Sigmoid colon (tissue), 7 donors: ENCODE data around the gene CDH15. TPM values are rescaled to one million over a fixed set of nuclear protein-coding genes. Genes with fewer than 3 reads are reported as not detected.
"Not testable (repeated sequence)": the region's sequence is repeated elsewhere in the genome, so short reads cannot be mapped to it uniquely, and the experiment has no call there.

Source experiments
- DNase-seq: peaks from one replicate; pipeline ENCODE4 v3.0.0-alpha.2; 2019
- H3K27ac ChIP-seq, 4 donors: fragments of 200-600 bp; sonication (generic); one replicate each; pipeline ENCODE4 v1.5.1; 2016 to 2019; ENCODE audit warnings: mild to moderate bottlenecking in 1 of 4
- H3K27me3 ChIP-seq, 3 donors: fragments of 200-600 bp; sonication (generic); one replicate each; pipeline ENCODE4 v1.5.1; 2019; ENCODE audit warnings: mild to moderate bottlenecking in 1 of 3
- H3K36me3 ChIP-seq, 4 donors: fragments of 200-600 bp; sonication (generic); one replicate each; pipeline ENCODE4 v1.5.1; 2016 to 2019
- H3K4me1 ChIP-seq, 4 donors: fragments of 200-600 bp; sonication (generic); one replicate each; pipeline ENCODE4 v1.5.1; 2017 to 2019
- H3K4me3 ChIP-seq, 4 donors: fragments of 200-600 bp; sonication (generic); one replicate each; pipeline ENCODE4 v1.5.1; 2017 to 2019; ENCODE audit warnings: mild to moderate bottlenecking in 2 of 4, moderate library complexity in 1 of 4
- H3K9me3 ChIP-seq, 4 donors: fragments of 200-600 bp in 3 of 4; sonication (generic) in 3 of 4; one replicate each; pipeline versions ENCODE4 v1.5.1 to v1.6.1; 2013 to 2019
- EP300 ChIP-seq, 4 donors: sonication (generic); formaldehyde crosslinking; IDR thresholded peaks; one replicate each; pipeline ENCODE4 v1.6.1; 2017; ENCODE audit warnings: antibody characterized with exemption in 4 of 4
- POLR2A ChIP-seq, 2 donors: fragments of 450-650 bp; IDR thresholded peaks; one replicate each; pipeline ENCODE4 v1.6.1; 2016; ENCODE audit warnings: antibody characterized with exemption in 2 of 2, mild to moderate bottlenecking in 2 of 2, moderate library complexity in 2 of 2
- POLR2AphosphoS5 ChIP-seq, 4 donors: sonication (generic); formaldehyde crosslinking; IDR thresholded peaks; one replicate each; pipeline ENCODE4 v1.6.1; 2017; ENCODE audit warnings: antibody characterized with exemption in 4 of 4
- WGBS, 2 donors: extraction: QIAGEN DNeasy Blood & Tissue Kit; methylation state at CpG; one replicate each; pipeline ENCODE4 v1.1.7; 2013; 5-methylcytosine and 5-hydroxymethylcytosine counted together
- intact Hi-C: fragments of 100-400 bp; cut with DNase I; formaldehyde crosslinking; loops from one replicate; pipeline ENCODE4 v1.15.1; 2023
- polyA plus RNA-seq, 3 donors: library from polyadenylated mRNA; stranded (reverse); fragments of 200-250 nt; gene quantifications; one replicate each; pipeline ENCODE4 v1.2.3, GENCODE V29; 2013
- total RNA-seq, 4 donors: library from RNA; depleted of rRNA; stranded (reverse); fragments of >200 nt; gene quantifications; one replicate each; pipeline ENCODE4 v1.1.0, GENCODE V29; 2016
- TF ChIP-seq, protein P1 (sequence below), 4 experiments: fragments of 450-650 bp in 3 of 4; fragments of 200-600 bp in 1 of 4; IDR thresholded peaks; one replicate each; pipeline ENCODE4 v1.5.1; 2016 to 2019; ENCODE audit warnings: antibody characterized with exemption in 4 of 4, mild to moderate bottlenecking in 3 of 4, moderate library complexity in 2 of 4
- donor health status: healthy with polysubstance abuse.
- donor health status: Bipolar disorder and iron deficiency.
- donor health status: healthy.

Gene CDH15
- total and polyA plus RNA-seq, 7 donors: 0.01 TPM; not detected in 6

DNA sequence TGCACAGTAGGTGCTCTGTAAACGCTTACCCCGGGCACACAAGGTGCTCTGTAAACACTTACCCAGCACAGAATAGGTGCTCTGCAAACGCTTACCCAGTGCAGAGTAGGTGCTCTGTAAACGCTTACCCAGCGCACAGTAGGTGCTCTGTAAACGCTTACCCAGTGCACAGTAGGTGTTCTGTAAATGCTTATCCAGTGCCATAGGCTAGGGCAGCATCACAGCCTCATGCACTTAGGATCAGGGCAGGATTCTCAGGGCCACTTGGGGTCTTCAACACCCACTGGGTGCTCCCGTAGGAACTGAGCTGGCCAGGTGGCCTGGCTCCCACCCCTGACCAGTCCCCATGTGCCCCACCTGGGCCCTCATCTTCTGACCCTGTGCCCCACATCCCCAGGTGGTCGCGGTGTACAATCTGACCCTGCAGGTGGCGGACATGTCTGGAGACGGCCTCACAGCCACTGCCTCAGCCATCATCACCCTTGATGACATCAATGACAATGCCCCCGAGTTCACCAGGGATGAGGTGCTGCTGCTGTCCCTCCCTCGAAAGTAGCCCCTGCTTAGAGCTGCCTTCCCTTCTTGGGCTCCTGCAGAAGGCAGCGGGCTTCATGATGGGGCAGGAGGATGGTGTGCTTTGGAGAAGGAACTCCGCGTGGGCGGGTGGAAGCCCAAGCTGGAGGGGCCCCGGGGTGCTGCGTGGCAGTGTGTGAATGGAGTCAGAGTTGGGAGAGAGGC is 15.7 kb downstream of the CDH15 start:
- Histone ChIP-seq H3K27me3 (peaks cover 7 to 39% (median 17%) of the 10 kb centered on the region in 3 donors), H3K9me3 (no peaks in the 10 kb centered on the region), H3K4me3 (no peak overlapping the region), H3K36me3 (no peaks in the 10 kb centered on the region), H3K27ac (no peak overlapping the region), H3K4me1 (peaks cover 0 to 10% (median 9%) of the 10 kb centered on the region in 4 donors)
- no peak for DNase-seq
- intact Hi-C loops: no loop called here
- TF ChIP-seq EP300 (IDR thresholded peaks at IDR 0.05): no peak
- WGBS, 2 donors: 46 to 61% methylated on average over 19 of the region's 19 CpGs

DNA sequence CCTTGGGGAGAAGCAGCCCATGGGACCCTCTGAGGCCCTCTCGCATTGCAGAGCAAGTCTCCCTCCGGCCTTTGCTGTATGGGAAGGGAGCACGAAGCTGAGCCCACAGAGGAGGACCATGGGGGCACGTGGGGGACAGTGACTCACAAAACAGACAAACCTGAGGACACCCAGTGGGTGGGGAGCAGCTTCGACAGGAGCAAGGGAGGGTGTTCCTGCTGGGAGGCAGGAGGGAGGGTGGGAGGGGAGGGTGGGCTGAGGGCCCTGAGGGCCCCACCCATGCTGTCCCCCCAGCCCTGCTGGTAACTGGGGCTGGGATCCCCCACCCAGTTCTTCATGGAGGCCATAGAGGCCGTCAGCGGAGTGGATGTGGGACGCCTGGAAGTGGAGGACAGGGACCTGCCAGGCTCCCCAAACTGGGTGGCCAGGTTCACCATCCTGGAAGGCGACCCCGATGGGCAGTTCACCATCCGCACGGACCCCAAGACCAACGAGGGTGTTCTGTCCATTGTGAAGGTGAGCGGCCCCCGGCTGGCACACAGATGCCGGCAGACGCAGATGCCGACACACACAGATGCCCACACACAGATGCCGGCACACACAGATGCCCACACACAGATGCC is 16.3 kb downstream of the CDH15 start:
- DNase-seq: no peak
- Histone ChIP-seq H3K27ac (no peak overlapping the region), H3K4me3 (no peak overlapping the region), H3K4me1 (peaks cover 0 to 14% (median 13%) of the 10 kb centered on the region in 4 donors), H3K36me3 (no peaks in the 10 kb centered on the region), H3K9me3 (no peaks in the 10 kb centered on the region), H3K27me3 (peaks cover 7 to 34% (median 17%) of the 10 kb centered on the region in 3 donors)
- intact Hi-C loops: no loop called here
- WGBS, 2 donors: 64 to 70% methylated on average over 19 of the region's 19 CpGs
- TF ChIP-seq POLR2A (IDR thresholded peaks at IDR 0.05) (no peak), EP300 (IDR thresholded peaks at IDR 0.05) (no peak), POLR2AphosphoS5 (IDR thresholded peaks at IDR 0.05) (no peak)
- TF ChIP-seq, protein P1, sequence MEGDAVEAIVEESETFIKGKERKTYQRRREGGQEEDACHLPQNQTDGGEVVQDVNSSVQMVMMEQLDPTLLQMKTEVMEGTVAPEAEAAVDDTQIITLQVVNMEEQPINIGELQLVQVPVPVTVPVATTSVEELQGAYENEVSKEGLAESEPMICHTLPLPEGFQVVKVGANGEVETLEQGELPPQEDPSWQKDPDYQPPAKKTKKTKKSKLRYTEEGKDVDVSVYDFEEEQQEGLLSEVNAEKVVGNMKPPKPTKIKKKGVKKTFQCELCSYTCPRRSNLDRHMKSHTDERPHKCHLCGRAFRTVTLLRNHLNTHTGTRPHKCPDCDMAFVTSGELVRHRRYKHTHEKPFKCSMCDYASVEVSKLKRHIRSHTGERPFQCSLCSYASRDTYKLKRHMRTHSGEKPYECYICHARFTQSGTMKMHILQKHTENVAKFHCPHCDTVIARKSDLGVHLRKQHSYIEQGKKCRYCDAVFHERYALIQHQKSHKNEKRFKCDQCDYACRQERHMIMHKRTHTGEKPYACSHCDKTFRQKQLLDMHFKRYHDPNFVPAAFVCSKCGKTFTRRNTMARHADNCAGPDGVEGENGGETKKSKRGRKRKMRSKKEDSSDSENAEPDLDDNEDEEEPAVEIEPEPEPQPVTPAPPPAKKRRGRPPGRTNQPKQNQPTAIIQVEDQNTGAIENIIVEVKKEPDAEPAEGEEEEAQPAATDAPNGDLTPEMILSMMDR (IDR thresholded peaks at IDR 0.05): no peak

DNA sequence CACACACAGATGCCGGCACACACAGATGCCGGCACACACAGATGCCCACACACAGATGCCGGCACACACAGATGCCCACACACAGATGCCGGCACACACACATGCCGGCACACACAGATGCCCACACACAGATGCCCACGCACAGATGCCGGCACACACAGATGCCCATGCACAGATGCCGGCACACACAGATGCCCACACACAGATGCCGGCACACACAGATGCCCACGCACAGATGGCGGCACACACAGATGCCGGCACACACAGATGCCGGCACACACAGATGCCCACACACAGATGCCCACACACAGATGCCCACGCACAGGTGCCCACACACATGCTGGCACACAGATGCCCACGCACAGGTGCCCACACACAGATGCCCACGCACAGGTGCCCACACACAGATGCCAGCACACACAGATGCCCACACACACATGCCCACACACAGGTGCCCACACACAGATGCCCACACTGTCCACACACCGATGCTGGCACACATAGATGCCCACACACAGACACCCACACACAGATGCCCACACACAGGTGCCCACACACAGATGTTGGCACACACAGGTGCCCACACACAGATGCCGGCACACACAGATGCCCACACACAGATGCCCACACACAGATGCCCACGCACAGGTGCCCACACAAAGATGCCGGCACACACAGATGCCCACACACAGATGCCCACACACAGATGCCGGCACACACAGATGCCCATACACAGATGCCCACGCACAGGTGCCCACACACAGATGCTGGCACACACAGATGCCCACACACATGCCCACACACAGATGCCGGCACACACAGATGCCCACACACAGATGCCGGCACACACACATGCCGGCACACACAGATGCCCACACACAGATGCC is 17.2 kb downstream of the CDH15 start:
- H3K9me3 ChIP-seq, H3K27ac ChIP-seq, intact Hi-C loops, H3K4me3 ChIP-seq, H3K36me3 ChIP-seq, DNase-seq: not testable (repeated sequence)
- Histone ChIP-seq H3K4me1 (peaks cover 0 to 18% (median 13%) of the 10 kb centered on the region in 4 donors), H3K27me3 (peaks cover 7 to 31% (median 24%) of the 10 kb centered on the region in 3 donors)
- 89 to 96% methylated on average over 25 of the region's 25 CpGs for WGBS, 2 donors

DNA sequence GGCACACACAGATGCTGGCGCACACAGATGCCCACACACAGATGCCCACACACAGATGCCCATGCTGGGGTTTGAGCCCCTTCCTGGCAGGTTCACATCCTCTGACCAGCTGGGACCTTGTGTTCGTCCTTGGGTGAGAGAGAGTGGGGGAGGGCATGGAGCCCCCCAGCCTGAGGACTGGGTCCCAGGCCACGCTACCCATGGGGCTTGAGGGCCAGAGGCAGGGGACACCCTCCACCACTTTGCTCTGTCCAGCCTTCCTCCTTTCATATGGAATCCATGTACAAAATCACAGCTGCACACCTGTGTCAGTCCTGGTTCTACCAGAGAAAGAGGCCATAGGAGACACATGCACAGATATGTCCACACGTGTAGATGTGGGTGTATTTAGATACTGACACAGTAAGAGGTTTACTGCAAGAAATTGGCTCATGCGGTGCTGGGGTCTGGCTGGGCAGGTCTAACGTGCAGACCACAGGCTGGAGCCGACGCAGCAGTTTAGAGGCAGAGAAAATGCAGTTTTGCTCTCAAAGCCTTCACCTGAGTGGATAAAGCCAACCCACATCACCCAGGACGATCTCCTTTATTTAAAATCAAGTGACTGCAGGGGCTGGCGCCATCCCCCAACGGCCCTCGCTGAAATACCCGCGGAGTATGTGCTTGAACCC is 17.9 kb downstream of the CDH15 start:
- H3K4me1 ChIP-seq: peaks cover 0 to 18% (median 13%) of the 10 kb centered on the region in 4 donors
- no peak overlapping the region for H3K4me3 ChIP-seq
- no peaks in the 10 kb centered on the region for H3K9me3 ChIP-seq
- intact Hi-C loops: no loop called here
- no peak overlapping the region for H3K27ac ChIP-seq
- 60 to 69% methylated on average over 14 of the region's 14 CpGs for WGBS, 2 donors
- DNase-seq: no peak
- peaks cover 7 to 28% (median 26%) of the 10 kb centered on the region in 3 donors for H3K27me3 ChIP-seq
- no peaks in the 10 kb centered on the region for H3K36me3 ChIP-seq
- TF ChIP-seq POLR2AphosphoS5 (IDR thresholded peaks at IDR 0.05) (no peak), POLR2A (IDR thresholded peaks at IDR 0.05) (no peak), EP300 (IDR thresholded peaks at IDR 0.05) (no peak)
- TF ChIP-seq, protein P1 (IDR thresholded peaks at IDR 0.05): no peak

DNA sequence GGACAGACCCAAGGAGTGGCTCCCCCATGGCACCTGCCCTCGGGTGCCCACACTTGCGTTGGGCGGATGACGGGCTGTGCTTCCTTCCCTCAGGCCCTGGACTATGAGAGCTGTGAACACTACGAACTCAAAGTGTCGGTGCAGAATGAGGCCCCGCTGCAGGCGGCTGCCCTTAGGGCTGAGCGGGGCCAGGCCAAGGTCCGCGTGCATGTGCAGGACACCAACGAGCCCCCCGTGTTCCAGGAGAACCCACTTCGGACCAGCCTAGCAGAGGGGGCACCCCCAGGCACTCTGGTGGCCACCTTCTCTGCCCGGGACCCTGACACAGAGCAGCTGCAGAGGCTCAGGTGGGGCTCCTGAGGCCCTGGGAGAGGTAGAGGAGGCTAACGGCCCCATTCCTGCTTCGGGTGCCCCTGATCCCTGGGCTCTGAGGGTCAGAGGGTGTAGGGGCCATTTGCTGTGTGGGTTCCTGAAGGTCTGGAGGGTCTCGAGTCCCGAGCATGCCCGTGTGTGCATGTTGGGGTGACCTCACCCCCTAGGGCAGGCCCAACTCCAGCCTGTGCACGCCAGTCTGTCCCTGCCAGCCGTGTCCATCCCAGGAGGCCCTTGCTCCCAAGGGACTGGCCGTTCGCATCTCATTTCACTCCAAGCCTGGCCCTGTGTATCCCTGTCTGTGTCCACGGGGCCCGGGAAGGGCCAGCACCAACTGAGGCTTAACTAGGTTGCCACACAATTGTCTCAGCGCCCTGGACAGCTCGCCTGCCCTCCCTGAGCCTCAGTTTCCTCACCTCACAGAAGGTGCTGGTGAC is 18.8 kb downstream of the CDH15 start:
- 50 to 69% methylated on average over 28 of the region's 28 CpGs for WGBS, 2 donors
- intact Hi-C loops: no loop called here
- TF ChIP-seq, protein P1 (IDR thresholded peaks at IDR 0.05): no peak
- no peak for TF ChIP-seq POLR2AphosphoS5 (IDR thresholded peaks at IDR 0.05)
- peaks cover 0 to 18% (median 13%) of the 10 kb centered on the region in 4 donors for H3K4me1 ChIP-seq
- H3K36me3 ChIP-seq: no peaks in the 10 kb centered on the region
- no peak for DNase-seq
- H3K4me3 ChIP-seq: no peak overlapping the region
- peaks cover 7 to 28% (median 26%) of the 10 kb centered on the region in 3 donors for H3K27me3 ChIP-seq
- no peak overlapping the region for H3K27ac ChIP-seq
- no peaks in the 10 kb centered on the region for H3K9me3 ChIP-seq
